ENCODE measurements around the gene TRA2A.
"Not testable (repeated sequence)": the region's sequence is repeated elsewhere in the genome, so short reads cannot be mapped to it uniquely, and the experiment has no call there.

Gene TRA2A

DNA sequence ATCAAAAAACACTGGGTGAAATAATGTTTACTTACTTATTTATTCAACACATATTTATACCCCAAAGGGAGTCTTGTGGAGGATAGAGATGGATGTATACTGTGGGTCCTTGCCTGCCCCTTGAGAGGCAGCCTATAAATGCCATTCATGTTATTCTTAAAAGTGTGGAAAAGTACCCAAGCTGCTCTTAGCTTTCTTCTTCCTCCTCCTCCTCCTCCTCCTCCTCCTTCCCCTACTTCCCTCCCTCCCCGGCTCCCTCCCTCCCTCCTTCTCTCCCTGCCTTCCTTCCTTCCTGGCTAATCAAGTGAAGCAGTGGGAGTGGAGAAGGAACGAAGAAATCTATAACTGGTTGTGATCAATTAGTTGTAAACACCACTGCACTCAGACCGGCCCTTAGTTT is 40.3 kb downstream of the TRA2A start:
- Histone ChIP-seq H3K9ac (no peak overlapping the region), H3K4me1 (no peaks in the 10 kb centered on the region), H3K79me2 (no peaks in the 10 kb centered on the region), H3K4me3 (ENCODE audit: low read depth, low read length) (no peak overlapping the region), H3K36me3 (ENCODE audit: control insufficient read depth, insufficient read depth, low read length) (no peaks in the 10 kb centered on the region), H3K9me3 (ENCODE audit: control insufficient read depth, low read length) (no peaks in the 10 kb centered on the region), H2AFZ (no peak overlapping the region), H3K27me3 (ENCODE audit: control insufficient read depth, insufficient read depth, low read length) (no peaks in the 10 kb centered on the region), H3K27ac (no peak overlapping the region), H3K4me2 (ENCODE audit: low read length) (no peak overlapping the region)
- no peak for TF ChIP-seq CTCF (IDR thresholded peaks at IDR 0.05)

DNA sequence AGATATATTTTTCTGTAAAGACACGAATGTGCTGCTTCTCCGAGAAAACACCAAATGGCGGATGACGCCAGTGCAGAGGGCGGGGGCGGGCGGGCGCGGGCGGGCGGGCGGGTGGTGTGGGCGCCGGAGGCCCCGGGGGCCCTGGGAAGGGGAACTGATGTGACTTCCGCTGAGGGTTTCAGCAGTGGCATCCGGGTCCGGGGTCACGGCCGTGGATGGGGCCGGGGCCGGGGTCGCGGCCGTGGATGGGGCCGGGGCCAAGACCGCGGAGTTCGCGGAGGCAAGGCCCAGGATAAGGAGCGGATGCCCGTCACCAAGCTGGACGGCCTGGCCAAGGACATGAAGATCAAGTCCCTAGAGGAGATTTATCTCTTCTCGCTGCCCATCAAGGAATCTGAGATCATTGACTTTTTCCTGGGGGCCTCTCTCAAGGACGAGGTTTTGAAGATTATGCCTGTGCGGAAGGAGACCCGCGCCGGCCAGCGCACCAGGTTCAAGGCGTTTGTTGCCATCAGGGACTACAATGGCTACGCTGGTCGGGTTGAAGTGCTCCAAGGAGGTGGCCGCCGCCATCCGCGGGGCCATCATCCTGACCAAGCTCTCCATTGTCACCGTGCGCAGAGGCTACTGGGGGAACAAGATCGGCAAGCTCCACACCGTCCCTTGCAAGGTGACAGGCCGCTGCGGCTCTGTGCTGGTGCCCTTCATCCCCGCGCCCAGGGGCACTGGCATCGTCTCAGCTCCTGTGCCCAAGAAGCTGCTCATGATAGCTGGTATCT is 41.2 kb downstream of the TRA2A start:
- no peak for TF ChIP-seq CTCF (IDR thresholded peaks at IDR 0.05)
- peak overlapping the region; percentile 35 for H3K9ac ChIP-seq
- H3K4me3 ChIP-seq (ENCODE audit: low read depth, low read length): peak overlapping the region; percentile 46
- peak overlapping the region; percentile 99 for H2AFZ ChIP-seq
- no peaks in the 10 kb centered on the region for H3K9me3 ChIP-seq (ENCODE audit: control insufficient read depth, low read length)
- H3K4me1 ChIP-seq: no peaks in the 10 kb centered on the region
- H3K4me2 ChIP-seq (ENCODE audit: low read length): peak overlapping the region; percentile 68
- H3K27ac ChIP-seq: peak overlapping the region; percentile 58
- no peaks in the 10 kb centered on the region for H3K36me3 ChIP-seq (ENCODE audit: control insufficient read depth, insufficient read depth, low read length)
- no peaks in the 10 kb centered on the region for H3K27me3 ChIP-seq (ENCODE audit: control insufficient read depth, insufficient read depth, low read length)
- no peaks in the 10 kb centered on the region for H3K79me2 ChIP-seq

DNA sequence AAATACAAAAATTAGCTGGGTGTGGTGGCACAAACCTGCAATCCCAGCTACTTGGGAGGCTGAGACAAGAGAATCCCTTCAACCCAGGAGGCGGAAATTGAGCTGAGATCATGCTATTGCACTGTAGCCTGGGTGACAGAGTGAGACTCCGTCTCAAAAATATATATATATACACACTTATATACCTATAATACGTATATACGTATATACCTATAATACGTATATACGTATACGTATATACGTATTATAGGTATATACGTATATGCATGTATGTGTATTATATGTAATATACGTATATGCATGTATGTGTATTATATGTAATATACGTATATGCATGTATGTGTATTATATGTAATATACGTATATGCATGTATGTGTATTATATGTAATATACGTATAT is 43.1 kb downstream of the TRA2A start:
- not testable (repeated sequence) for H3K27me3 ChIP-seq (ENCODE audit: control insufficient read depth, insufficient read depth, low read length); H3K9me3 ChIP-seq (ENCODE audit: control insufficient read depth, low read length); H3K9ac ChIP-seq; H3K27ac ChIP-seq; H3K4me3 ChIP-seq (ENCODE audit: low read depth, low read length); H3K4me1 ChIP-seq; H3K4me2 ChIP-seq (ENCODE audit: low read length); H3K79me2 ChIP-seq; H3K36me3 ChIP-seq (ENCODE audit: control insufficient read depth, insufficient read depth, low read length); H2AFZ ChIP-seq

- no peak overlapping the region for H3K4me2 ChIP-seq (ENCODE audit: low read length)
- H3K9ac ChIP-seq: no peak overlapping the region
- no peaks in the 10 kb centered on the region for H3K36me3 ChIP-seq (ENCODE audit: control insufficient read depth, insufficient read depth, low read length)
- no peaks in the 10 kb centered on the region for H3K79me2 ChIP-seq
- TF ChIP-seq CTCF (IDR thresholded peaks at IDR 0.05): no peak
- H3K9me3 ChIP-seq (ENCODE audit: control insufficient read depth, low read length): no peaks in the 10 kb centered on the region
- no peaks in the 10 kb centered on the region for H3K27me3 ChIP-seq (ENCODE audit: control insufficient read depth, insufficient read depth, low read length)
- H3K27ac ChIP-seq: no peak overlapping the region
- no peak overlapping the region for H2AFZ ChIP-seq
- H3K4me1 ChIP-seq: no peaks in the 10 kb centered on the region
- no peak overlapping the region for H3K4me3 ChIP-seq (ENCODE audit: low read depth, low read length)
These were observed 44.1 kb downstream of the TRA2A start for GRCh38 chr7:23487670-23488069.

GRCh38 chr7:23486002-23486773 is 45.6 kb downstream of the TRA2A start:
- no peaks in the 10 kb centered on the region for H3K36me3 ChIP-seq (ENCODE audit: control insufficient read depth, insufficient read depth, low read length)
- H3K4me3 ChIP-seq (ENCODE audit: low read depth, low read length): no peak overlapping the region
- H2AFZ ChIP-seq: no peak overlapping the region
- no peak overlapping the region for H3K4me2 ChIP-seq (ENCODE audit: low read length)
- H3K9ac ChIP-seq: no peak overlapping the region
- no peaks in the 10 kb centered on the region for H3K4me1 ChIP-seq
- no peak overlapping the region for H3K27ac ChIP-seq
- TF ChIP-seq CTCF (IDR thresholded peaks at IDR 0.05): no peak
- H3K27me3 ChIP-seq (ENCODE audit: control insufficient read depth, insufficient read depth, low read length): no peaks in the 10 kb centered on the region
- H3K79me2 ChIP-seq: no peaks in the 10 kb centered on the region
- H3K9me3 ChIP-seq (ENCODE audit: control insufficient read depth, low read length): no peaks in the 10 kb centered on the region

Measured in parathyroid adenoma (tissue), 2 donors.